Activated CD8-positive, alpha-beta memory T cell treated with anti-CD3 and anti-CD28 coated beads, Interleukin-2, amount 50 U/mL, for 24 hours (primary cell): ENCODE data around the gene TUBB4B.
"Not testable (repeated sequence)": the region's sequence is repeated elsewhere in the genome, so short reads cannot be mapped to it uniquely, and the experiment has no call there.

ENCODE experiments used
- DNase-seq: peaks from one replicate; pipeline ENCODE4 v3.0.0-alpha.2; 2020; ENCODE audit errors: extremely low read depth

The TUBB4B gene

DNA sequence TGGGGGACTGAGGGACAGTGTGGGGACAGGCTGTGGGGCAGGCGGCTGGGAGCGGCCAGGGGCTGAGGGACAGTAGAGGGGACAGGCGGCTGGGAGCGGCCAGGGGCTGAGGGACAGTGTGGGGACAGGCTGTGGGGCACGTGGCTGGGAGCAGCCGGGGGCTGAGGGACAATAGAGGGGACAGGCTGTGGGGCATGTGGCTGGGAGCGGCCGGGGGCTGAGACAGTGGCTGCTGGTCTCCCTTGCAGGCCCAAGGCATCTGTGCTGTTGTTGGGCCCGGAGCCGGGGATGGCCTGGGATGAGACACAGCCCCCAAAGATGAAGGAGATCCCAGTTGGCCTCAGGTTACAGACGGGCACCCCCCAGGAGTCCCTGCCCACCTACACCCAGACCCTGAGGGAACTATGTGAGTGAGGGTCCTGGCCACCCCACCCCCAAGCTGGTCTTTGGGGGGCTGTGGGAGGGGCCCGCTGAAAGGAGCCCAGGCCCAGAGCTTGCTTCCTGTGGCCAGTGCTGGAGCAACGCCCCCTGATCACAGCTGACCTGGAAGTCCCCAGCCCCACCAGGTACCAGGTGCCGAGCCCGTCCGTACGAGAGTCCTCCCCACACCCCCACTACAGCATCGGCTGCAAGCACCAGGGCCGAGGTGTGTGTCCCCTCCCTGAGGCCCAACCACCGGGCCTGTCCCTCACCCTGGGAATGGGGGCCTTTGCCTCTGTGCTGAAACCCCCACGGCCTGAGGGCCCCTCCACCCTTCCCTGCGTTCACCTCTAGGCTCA is 10.6 kb downstream of the TUBB4B start:
- no peak for DNase-seq

GRCh38 chr9:137252555-137253506 is 11.7 kb downstream of the TUBB4B start:
- DNase-seq, result no peak

- DNase-seq, result no peak
Measured at GRCh38 chr9:137253717-137254623, 12.9 kb downstream of the TUBB4B start.

DNA sequence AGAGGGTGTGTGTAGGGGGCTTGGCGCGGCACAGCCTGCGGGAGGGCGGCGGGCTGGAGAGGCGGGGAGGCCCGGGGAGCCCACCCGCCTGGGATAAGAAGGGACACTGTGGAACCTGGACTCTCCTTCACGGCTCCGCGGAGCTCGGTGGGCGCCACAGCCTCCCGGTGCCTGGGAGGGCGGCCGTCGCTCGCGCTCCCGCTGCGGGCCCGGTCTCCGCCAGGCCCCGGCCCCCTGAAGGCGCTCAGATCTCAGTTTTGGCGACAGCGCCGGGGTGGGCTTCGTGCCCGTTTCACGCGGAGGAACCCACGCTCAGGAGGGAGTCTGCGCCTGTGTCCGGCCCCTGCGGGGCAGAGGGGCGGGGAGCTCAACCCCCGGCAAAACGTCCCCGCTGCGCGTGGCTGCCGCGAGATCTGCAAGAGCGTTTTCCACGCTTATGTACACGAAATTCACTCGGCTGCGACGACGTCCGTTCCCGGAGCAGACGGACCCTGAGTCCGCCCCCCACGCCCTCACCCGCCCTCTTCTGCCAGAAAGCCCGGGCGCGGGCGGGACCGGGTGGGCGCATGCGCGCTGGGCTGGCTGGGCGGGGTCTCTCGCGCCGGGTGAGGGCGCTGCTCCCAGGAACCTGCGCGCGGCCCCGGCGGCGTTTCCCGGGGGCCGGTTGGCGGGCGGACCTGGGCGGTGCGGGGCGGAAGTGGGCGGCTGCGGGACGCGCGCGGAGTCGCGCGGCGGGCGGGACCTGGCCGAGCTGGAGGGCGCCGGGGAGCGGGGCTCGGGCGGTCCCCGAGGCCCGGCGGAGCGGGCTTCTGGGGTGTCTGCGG is 13.7 kb downstream of the TUBB4B start, which contains the start of gene NELFB:
Gene NELFB (plus strand): TSS at position 704 of the 824 bp plus-strand sequence.
- DNase-seq, result peak; percentile 84

DNA sequence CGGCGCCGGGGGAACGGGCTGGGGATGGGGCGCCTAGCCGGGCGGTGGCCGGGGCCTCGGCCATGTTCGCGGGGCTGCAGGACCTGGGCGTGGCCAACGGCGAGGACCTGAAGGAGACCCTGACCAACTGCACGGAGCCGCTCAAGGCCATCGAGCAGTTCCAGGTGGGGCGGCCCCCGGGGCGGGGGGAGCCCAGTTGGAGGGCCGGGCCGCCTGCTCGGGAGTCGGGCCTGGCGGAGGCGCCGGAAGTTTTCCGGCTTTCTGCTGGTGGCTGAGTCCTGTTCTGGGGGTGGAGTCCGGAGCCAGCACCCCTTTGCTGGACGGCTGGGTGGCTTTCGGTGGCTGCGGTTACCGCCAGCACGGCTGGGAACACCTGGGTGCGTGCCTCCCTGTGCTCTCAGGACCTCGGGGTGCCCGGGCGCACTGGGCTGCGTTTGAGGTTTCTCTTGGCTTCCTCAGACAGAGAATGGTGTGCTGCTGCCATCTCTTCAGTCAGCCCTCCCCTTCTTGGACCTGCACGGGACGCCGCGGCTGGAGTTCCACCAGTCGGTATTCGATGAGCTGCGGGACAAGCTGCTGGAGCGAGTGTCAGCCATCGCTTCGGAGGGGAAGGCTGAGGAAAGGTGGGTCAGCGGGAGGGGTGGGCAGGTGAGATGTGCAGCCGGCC is 14.5 kb downstream of the TUBB4B start:
- no peak for DNase-seq

DNA sequence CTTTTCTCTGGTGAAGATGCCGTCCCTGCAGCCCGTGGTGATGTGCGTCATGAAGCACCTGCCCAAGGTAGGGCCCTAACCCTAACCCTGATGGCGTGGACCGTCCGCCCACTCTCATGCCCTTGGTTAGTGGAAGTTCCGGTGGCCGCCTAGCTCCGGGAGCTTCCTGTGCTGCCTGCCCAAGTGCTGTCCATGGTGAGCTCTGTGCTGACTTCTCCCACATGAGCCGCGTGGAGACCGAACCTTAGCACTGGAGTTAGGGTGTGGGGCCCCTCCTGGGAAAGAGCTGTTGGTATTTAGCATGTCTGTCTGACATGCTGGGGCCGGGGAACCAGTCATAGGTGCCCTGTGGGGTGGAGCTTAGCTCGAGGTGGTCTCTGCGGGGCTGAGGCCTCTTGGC is 15.3 kb downstream of the TUBB4B start:
- DNase-seq, result no peak

DNA sequence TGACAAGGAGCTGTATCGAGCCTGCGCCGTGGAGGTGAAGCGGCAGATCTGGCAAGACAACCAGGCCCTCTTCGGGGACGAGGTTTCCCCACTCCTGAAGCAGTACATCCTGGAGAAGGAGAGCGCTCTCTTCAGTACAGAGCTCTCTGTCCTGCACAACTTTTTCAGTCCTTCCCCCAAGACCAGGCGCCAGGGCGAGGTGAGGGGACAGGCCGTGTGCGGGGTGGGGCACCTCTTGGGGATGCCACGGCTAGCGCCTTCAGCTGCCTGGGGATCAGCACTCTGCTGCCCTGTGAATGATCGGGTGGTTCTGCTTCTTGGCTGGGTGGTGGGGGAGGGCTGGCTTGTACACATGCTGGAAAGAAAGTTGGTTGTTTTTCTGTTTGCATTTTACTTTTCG is 15.8 kb downstream of the TUBB4B start:
- DNase-seq, result no peak

GRCh38 chr9:137262173-137262908 is 21.3 kb downstream of the TUBB4B start:
- not testable (repeated sequence) for DNase-seq

- DNase-seq, result no peak
Measured at GRCh38 chr9:137262909-137263285, 21.8 kb downstream of the TUBB4B start.

DNA sequence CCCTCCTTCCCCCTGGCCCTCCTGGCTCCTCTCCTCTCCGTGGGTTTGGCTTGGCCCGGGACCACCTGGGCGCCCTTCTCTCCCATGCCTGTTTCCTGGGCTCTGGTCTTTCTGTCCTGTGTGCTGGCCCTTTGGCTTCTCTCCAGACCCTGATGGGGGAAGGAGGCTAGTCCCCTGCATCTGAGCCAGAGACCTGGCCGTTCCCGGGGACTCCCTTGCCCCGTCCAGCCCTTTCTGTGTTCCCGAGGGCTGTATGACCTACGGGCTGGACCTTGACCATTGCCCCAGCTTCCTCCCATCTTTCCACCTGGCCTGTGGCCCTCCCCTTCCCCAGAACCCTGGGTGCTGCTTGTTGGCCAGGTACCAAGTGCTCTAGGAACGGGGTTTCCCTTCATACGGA is 22.4 kb downstream of the TUBB4B start:
- no peak for DNase-seq

GRCh38 chr9:137264067-137264466 is 23.0 kb downstream of the TUBB4B start:
- DNase-seq, result no peak

DNA sequence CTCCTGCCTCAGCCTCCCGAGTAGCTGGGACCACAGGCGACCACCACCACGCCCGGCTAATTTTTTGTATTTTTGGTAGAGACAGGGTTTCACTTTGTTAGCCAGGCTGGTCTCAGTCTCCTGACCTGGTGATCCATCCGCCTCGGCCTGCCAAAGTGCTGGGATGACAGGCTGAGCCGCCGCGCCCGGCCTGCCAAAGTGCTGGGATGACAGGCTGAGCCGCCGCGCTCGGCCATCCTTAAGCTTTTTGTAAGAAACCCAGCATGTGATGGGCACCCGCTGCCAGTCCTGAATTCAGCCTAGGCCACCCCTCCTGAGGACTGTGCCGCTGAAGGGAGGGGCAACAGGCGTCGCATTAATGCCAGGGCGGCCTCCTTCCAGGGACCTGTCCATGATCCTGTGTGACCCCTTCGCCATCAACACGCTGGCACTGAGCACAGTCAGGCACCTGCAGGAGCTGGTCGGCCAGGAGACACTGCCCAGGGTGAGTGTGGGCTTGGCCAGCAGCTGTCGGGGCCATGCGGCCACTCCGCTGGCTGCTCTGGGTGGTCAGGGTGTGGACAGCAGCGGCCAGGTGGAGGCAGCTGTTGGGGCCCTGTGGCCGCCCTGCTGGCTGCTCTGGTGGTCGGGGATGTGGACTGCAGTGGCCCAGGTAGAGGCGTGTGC is 24.5 kb downstream of the TUBB4B start:
- DNase-seq, result no peak

DNA sequence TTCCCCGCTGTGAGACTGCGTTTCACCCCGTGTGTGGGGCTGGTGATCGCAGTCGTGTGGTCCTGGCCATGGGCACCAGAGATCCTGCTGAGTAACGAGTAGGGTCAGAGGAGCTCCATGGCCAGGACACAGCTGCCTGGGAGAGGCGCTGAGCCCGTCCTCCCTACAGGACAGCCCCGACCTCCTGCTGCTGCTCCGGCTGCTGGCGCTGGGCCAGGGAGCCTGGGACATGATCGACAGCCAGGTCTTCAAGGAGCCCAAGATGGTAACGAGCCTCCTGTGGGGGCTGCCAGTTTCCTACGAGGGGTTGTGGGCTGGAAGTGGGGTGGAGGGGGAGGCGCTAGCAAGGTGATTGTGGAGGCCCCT is 25.1 kb downstream of the TUBB4B start:
- DNase-seq, result no peak

DNA sequence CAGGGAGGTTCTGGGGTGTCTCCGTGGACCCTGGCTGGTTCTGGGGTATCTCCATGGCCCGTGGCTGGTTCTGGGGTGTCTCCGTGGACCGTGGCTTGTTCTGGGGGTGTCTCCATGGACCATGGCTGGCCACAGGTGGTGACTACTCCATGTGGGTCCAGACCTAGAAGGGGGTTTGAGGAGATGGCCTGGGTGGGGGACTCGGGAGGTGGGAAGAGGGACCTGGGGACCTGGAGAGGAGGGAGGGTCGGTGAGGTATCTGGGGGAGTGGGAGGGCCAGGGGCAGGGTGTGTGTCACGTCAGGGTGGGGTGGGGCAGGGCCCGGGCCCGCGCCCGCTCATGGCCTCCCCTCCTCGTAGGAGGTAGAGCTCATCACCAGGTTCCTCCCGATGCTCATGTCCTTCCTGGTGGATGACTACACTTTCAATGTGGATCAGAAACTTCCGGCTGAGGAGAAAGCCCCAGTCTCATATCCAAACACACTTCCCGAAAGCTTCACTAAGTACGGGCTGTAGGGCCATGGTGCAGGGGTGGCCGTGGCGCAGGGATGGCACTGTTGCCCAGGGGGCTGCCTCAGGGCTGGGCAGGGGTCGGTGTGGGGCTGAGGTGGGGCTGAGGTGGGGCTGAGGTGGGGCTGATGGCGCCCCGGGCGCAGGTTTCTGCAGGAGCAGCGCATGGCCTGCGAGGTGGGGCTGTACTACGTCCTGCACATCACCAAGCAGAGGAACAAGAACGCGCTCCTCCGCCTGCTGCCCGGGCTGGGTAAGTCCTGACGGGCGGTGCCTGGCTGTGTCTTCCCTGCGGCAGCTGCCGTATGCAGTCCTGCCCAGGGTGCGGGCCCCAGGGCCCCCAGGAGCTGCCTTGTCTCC is 25.7 kb downstream of the TUBB4B start:
- DNase-seq, result no peak

DNA sequence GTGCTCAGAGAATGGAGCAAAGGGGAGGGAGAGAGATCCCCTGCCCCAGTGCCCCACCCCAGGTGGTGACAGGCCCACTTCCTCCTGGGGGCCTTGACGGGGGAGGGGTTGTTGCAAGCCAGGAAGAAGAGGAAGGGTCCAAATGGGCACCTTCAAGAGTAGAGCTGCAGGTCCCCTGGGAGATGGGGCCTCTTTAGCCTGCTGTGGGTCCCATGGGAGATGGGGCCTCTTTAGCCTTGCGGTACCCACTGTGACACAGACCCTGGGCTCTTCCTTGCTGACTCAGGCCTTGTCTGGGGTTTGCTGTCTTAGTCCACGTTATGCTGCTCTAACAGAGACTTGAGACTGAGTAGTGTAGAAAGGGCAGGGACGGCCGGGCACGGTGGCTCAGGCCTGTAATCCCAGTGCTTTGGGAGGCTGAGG is 26.9 kb downstream of the TUBB4B start:
- no peak for DNase-seq

GRCh38 chr9:137268538-137269201 is 27.6 kb downstream of the TUBB4B start:
- DNase-seq, result no peak

GRCh38 chr9:137269231-137269772 is 28.2 kb downstream of the TUBB4B start:
- DNase-seq, result no peak
